ENCODE measurements around the gene CST7.

CST7 gene

GRCh38 chr20:24964506-24964840, 15.4 kb downstream of the CST7 start:
- no peak overlapping the region for H3K27ac ChIP-seq (ENCODE audit: low read depth, low read length)
- no peaks in the 10 kb centered on the region for H3K4me1 ChIP-seq (ENCODE audit: control insufficient read depth, insufficient read depth, low read length, unreplicated experiment)
- 0 out of 2 replicates have a peak, but pooled peaks cover 3% of the 10 kb centered on the region for H3K36me3 ChIP-seq (ENCODE audit: insufficient read depth, low read length)
- no peaks in the 10 kb centered on the region for H3K79me2 ChIP-seq (ENCODE audit: control insufficient read depth, insufficient read depth, low read length, unreplicated experiment)
- no peak overlapping the region for H3K4me3 ChIP-seq (ENCODE audit: low read depth, low read length)
- no peak overlapping the region for H2AFZ ChIP-seq (ENCODE audit: low read length, unreplicated experiment)
- H3K27me3 ChIP-seq (ENCODE audit: insufficient read depth, low read length), result no peaks in the 10 kb centered on the region

- Histone ChIP-seq H3K36me3 (ENCODE audit: insufficient read depth, low read length) (0 out of 2 replicates have a peak, but pooled peaks cover 3% of the 10 kb centered on the region), H3K79me2 (ENCODE audit: control insufficient read depth, insufficient read depth, low read length, unreplicated experiment) (no peaks in the 10 kb centered on the region), H2AFZ (ENCODE audit: low read length, unreplicated experiment) (no peak overlapping the region), H3K4me3 (ENCODE audit: low read depth, low read length) (no peak overlapping the region), H3K27ac (ENCODE audit: low read depth, low read length) (no peak overlapping the region), H3K4me1 (ENCODE audit: control insufficient read depth, insufficient read depth, low read length, unreplicated experiment) (no peaks in the 10 kb centered on the region), H3K27me3 (ENCODE audit: insufficient read depth, low read length) (no peaks in the 10 kb centered on the region)
Measured at GRCh38 chr20:24965065-24965919, 16.2 kb downstream of the CST7 start.

GRCh38 chr20:24966317-24967012, 17.4 kb downstream of the CST7 start:
- no peaks in the 10 kb centered on the region for H3K27me3 ChIP-seq (ENCODE audit: insufficient read depth, low read length)
- H3K4me1 ChIP-seq (ENCODE audit: control insufficient read depth, insufficient read depth, low read length, unreplicated experiment), result no peaks in the 10 kb centered on the region
- H2AFZ ChIP-seq (ENCODE audit: low read length, unreplicated experiment), result no peak overlapping the region
- no peaks in the 10 kb centered on the region for H3K79me2 ChIP-seq (ENCODE audit: control insufficient read depth, insufficient read depth, low read length, unreplicated experiment)
- H3K27ac ChIP-seq (ENCODE audit: low read depth, low read length), result no peak overlapping the region
- no peak overlapping the region for H3K4me3 ChIP-seq (ENCODE audit: low read depth, low read length)
- 0 out of 2 replicates have a peak, but pooled peaks cover 3% of the 10 kb centered on the region for H3K36me3 ChIP-seq (ENCODE audit: insufficient read depth, low read length)

GRCh38 chr20:24968278-24968800, 19.3 kb downstream of the CST7 start:
- H3K27me3 ChIP-seq (ENCODE audit: insufficient read depth, low read length), result no peaks in the 10 kb centered on the region
- no peaks in the 10 kb centered on the region for H3K79me2 ChIP-seq (ENCODE audit: control insufficient read depth, insufficient read depth, low read length, unreplicated experiment)
- H3K4me3 ChIP-seq (ENCODE audit: low read depth, low read length), result no peak overlapping the region
- H3K27ac ChIP-seq (ENCODE audit: low read depth, low read length), result no peak overlapping the region
- peaks cover 12% of the 10 kb centered on the region; the same call in 1 of the 2 replicates for H3K36me3 ChIP-seq (ENCODE audit: insufficient read depth, low read length)
- no peaks in the 10 kb centered on the region for H3K4me1 ChIP-seq (ENCODE audit: control insufficient read depth, insufficient read depth, low read length, unreplicated experiment)
- H2AFZ ChIP-seq (ENCODE audit: low read length, unreplicated experiment), result no peak overlapping the region

GRCh38 chr20:24969186-24970029, 20.3 kb downstream of the CST7 start:
- peaks cover 12% of the 10 kb centered on the region for H3K36me3 ChIP-seq (ENCODE audit: insufficient read depth, low read length)

GRCh38 chr20:24970030-24970553, 21.0 kb downstream of the CST7 start:
- Histone ChIP-seq H3K4me1 (ENCODE audit: control insufficient read depth, insufficient read depth, low read length, unreplicated experiment) (no peaks in the 10 kb centered on the region), H3K27me3 (ENCODE audit: insufficient read depth, low read length) (no peaks in the 10 kb centered on the region), H3K4me3 (ENCODE audit: low read depth, low read length) (no peak overlapping the region), H3K79me2 (ENCODE audit: control insufficient read depth, insufficient read depth, low read length, unreplicated experiment) (no peaks in the 10 kb centered on the region), H2AFZ (ENCODE audit: low read length, unreplicated experiment) (no peak overlapping the region), H3K36me3 (ENCODE audit: insufficient read depth, low read length) (peaks cover 14% of the 10 kb centered on the region), H3K27ac (ENCODE audit: low read depth, low read length) (no peak overlapping the region)

More at GRCh38 chr20:24969186-24970029, 20.3 kb downstream of the CST7 start:
- Histone ChIP-seq H3K27ac (ENCODE audit: low read depth, low read length) (no peak overlapping the region), H2AFZ (ENCODE audit: low read length, unreplicated experiment) (no peak overlapping the region), H3K4me3 (ENCODE audit: low read depth, low read length) (no peak overlapping the region), H3K79me2 (ENCODE audit: control insufficient read depth, insufficient read depth, low read length, unreplicated experiment) (no peaks in the 10 kb centered on the region), H3K27me3 (ENCODE audit: insufficient read depth, low read length) (no peaks in the 10 kb centered on the region), H3K4me1 (ENCODE audit: control insufficient read depth, insufficient read depth, low read length, unreplicated experiment) (no peaks in the 10 kb centered on the region)

- Histone ChIP-seq H3K4me1 (ENCODE audit: control insufficient read depth, insufficient read depth, low read length, unreplicated experiment) (no peaks in the 10 kb centered on the region), H3K79me2 (ENCODE audit: control insufficient read depth, insufficient read depth, low read length, unreplicated experiment) (no peaks in the 10 kb centered on the region), H3K4me3 (ENCODE audit: low read depth, low read length) (no peak overlapping the region), H3K27ac (ENCODE audit: low read depth, low read length) (no peak overlapping the region), H2AFZ (ENCODE audit: low read length, unreplicated experiment) (no peak overlapping the region), H3K36me3 (ENCODE audit: insufficient read depth, low read length) (peaks cover 18% of the 10 kb centered on the region), H3K27me3 (ENCODE audit: insufficient read depth, low read length) (no peaks in the 10 kb centered on the region)
Measured at GRCh38 chr20:24970754-24971153, 21.7 kb downstream of the CST7 start.

GRCh38 chr20:24971376-24972101, 22.5 kb downstream of the CST7 start:
- H3K4me3 ChIP-seq (ENCODE audit: low read depth, low read length), result no peak overlapping the region
- no peaks in the 10 kb centered on the region for H3K27me3 ChIP-seq (ENCODE audit: insufficient read depth, low read length)
- H2AFZ ChIP-seq (ENCODE audit: low read length, unreplicated experiment), result no peak overlapping the region
- H3K27ac ChIP-seq (ENCODE audit: low read depth, low read length), result no peak overlapping the region
- H3K79me2 ChIP-seq (ENCODE audit: control insufficient read depth, insufficient read depth, low read length, unreplicated experiment), result no peaks in the 10 kb centered on the region
- no peaks in the 10 kb centered on the region for H3K4me1 ChIP-seq (ENCODE audit: control insufficient read depth, insufficient read depth, low read length, unreplicated experiment)
- H3K36me3 ChIP-seq (ENCODE audit: insufficient read depth, low read length), result peaks cover 26% of the 10 kb centered on the region

GRCh38 chr20:24972341-24972740, 23.3 kb downstream of the CST7 start:
- H2AFZ ChIP-seq (ENCODE audit: low read length, unreplicated experiment), result no peak overlapping the region
- H3K36me3 ChIP-seq (ENCODE audit: insufficient read depth, low read length), result peaks cover 34% of the 10 kb centered on the region
- no peaks in the 10 kb centered on the region for H3K79me2 ChIP-seq (ENCODE audit: control insufficient read depth, insufficient read depth, low read length, unreplicated experiment)
- H3K27ac ChIP-seq (ENCODE audit: low read depth, low read length), result no peak overlapping the region
- no peaks in the 10 kb centered on the region for H3K27me3 ChIP-seq (ENCODE audit: insufficient read depth, low read length)
- H3K4me3 ChIP-seq (ENCODE audit: low read depth, low read length), result no peak overlapping the region
- no peaks in the 10 kb centered on the region for H3K4me1 ChIP-seq (ENCODE audit: control insufficient read depth, insufficient read depth, low read length, unreplicated experiment)

Data from ACC112 (cell line).